H9 (cell line): Measurements from ENCODE around the gene NOTUM. TPM values are rescaled to one million over a fixed set of nuclear protein-coding genes. Genes with fewer than 3 reads are reported as not detected.
"Not testable (repeated sequence)": the region's sequence is repeated elsewhere in the genome, so short reads cannot be mapped to it uniquely, and the experiment has no call there.

ENCODE experiments used
- DNase-seq: peaks from one replicate; pipeline ENCODE4 v3.0.0-alpha.2; 2017
- H2AFZ ChIP-seq: one replicate; pipeline ENCODE4 v1.6.1; 2013; ENCODE audit warnings: mild to moderate bottlenecking, low read length, control low read depth, moderate library complexity
- H2AK5ac ChIP-seq: 2 replicates; pipeline ENCODE4 v1.6.1; 2013; ENCODE audit warnings: low read length, control low read depth, mixed read lengths; ENCODE audit not compliant: insufficient read length
- H2BK120ac ChIP-seq: one replicate; pipeline ENCODE4 v1.6.1; 2013; ENCODE audit warnings: low read depth, mild to moderate bottlenecking, low read length, control low read depth, inconsistent platforms; ENCODE audit not compliant: poor library complexity, severe bottlenecking
- H2BK12ac ChIP-seq: 2 replicates; pipeline ENCODE4 v1.6.1; 2013; ENCODE audit warnings: low read length, control low read depth, mixed read lengths, low read depth; ENCODE audit not compliant: insufficient read length
- H2BK15ac ChIP-seq: 2 replicates; pipeline ENCODE4 v1.6.1; 2013; ENCODE audit warnings: low read depth, low read length, control low read depth
- H2BK20ac ChIP-seq: one replicate; pipeline ENCODE4 v1.6.1; 2013; ENCODE audit warnings: low read depth, mild to moderate bottlenecking, low read length, control low read depth, inconsistent platforms; ENCODE audit not compliant: poor library complexity, severe bottlenecking
- H2BK5ac ChIP-seq: 2 replicates; pipeline ENCODE4 v1.6.1; 2013; ENCODE audit warnings: low read length, control low read depth, mixed read lengths; ENCODE audit not compliant: insufficient read length
- H3K14ac ChIP-seq: 2 replicates; pipeline ENCODE4 v1.6.1; 2013; ENCODE audit warnings: low read length, control low read depth; ENCODE audit not compliant: insufficient read depth
- H3K18ac ChIP-seq: 2 replicates; pipeline ENCODE4 v1.6.1; 2013; ENCODE audit warnings: low read depth, mild to moderate bottlenecking, mixed read lengths, low read length, control low read depth; ENCODE audit not compliant: insufficient read length
- H3K23ac ChIP-seq: 2 replicates; pipeline ENCODE4 v1.6.1; 2013; ENCODE audit warnings: low read length, control low read depth, mixed read lengths, low read depth; ENCODE audit not compliant: insufficient read length
- H3K23me2 ChIP-seq: 2 replicates; pipeline ENCODE4 v1.6.1; 2013; ENCODE audit warnings: low read depth, mild to moderate bottlenecking, mixed read lengths, low read length, control low read depth; ENCODE audit not compliant: insufficient read length, poor library complexity, severe bottlenecking
- H3K27ac ChIP-seq: 2 replicates; pipeline ENCODE4 v1.5.1; 2013; ENCODE audit warnings: low read length, control low read depth, mixed read lengths, low read depth; ENCODE audit not compliant: insufficient read length
- H3K27me3 ChIP-seq: 2 replicates; pipeline ENCODE4 v1.6.1; 2013; ENCODE audit warnings: low read length, control low read depth, inconsistent platforms; ENCODE audit not compliant: insufficient read depth
- H3K4ac ChIP-seq: 2 replicates; pipeline ENCODE4 v1.6.1; 2013; ENCODE audit warnings: low read depth, mild to moderate bottlenecking, control low read depth, inconsistent platforms, low read length, moderate library complexity
- H3K4me1 ChIP-seq: 2 replicates; pipeline ENCODE4 v1.6.1; 2013; ENCODE audit warnings: low read length, control low read depth, inconsistent platforms; ENCODE audit not compliant: insufficient read depth
- H3K4me2 ChIP-seq: 2 replicates; pipeline ENCODE4 v1.6.1; 2013; ENCODE audit warnings: low read length, control low read depth, mixed read lengths; ENCODE audit not compliant: insufficient read length, insufficient read depth
- H3K56ac ChIP-seq: 2 replicates; pipeline ENCODE4 v1.6.1; 2013; ENCODE audit warnings: low read depth, mild to moderate bottlenecking, mixed read lengths, low read length, control low read depth; ENCODE audit not compliant: insufficient read length
- H3K79me1 ChIP-seq: 2 replicates; pipeline ENCODE4 v1.6.1; 2013; ENCODE audit warnings: low read depth, mild to moderate bottlenecking, moderate library complexity, low read length, control low read depth, inconsistent platforms; ENCODE audit not compliant: insufficient read depth, poor library complexity, severe bottlenecking
- H3K79me2 ChIP-seq: 2 replicates; pipeline ENCODE4 v1.6.1; 2013; ENCODE audit warnings: low read length, control low read depth, inconsistent platforms; ENCODE audit not compliant: insufficient read depth
- H3K9ac ChIP-seq: 2 replicates; pipeline ENCODE4 v1.6.1; 2013; ENCODE audit warnings: low read length, control low read depth, mixed read lengths; ENCODE audit not compliant: insufficient read length; ENCODE audit errors: extremely low read depth
- H3K9me3 ChIP-seq: one replicate; pipeline ENCODE4 v1.6.1; 2013; ENCODE audit warnings: low read depth, low read length, inconsistent platforms; ENCODE audit not compliant: control insufficient read depth
- H3T11ph ChIP-seq: one replicate; pipeline ENCODE4 v1.6.1; 2013; ENCODE audit warnings: mild to moderate bottlenecking, low read length, control low read depth, inconsistent platforms
- H4K20me1 ChIP-seq: one replicate; pipeline ENCODE4 v1.6.1; 2013; ENCODE audit not compliant: control insufficient read depth, insufficient read length, insufficient read depth
- H4K5ac ChIP-seq: 2 replicates; pipeline ENCODE4 v1.6.1; 2013; ENCODE audit warnings: low read depth, mild to moderate bottlenecking, mixed read lengths, low read length, control low read depth; ENCODE audit not compliant: insufficient read length
- H4K8ac ChIP-seq: replicated peaks from 2 replicates; pipeline ENCODE4 v1.6.1; 2013; ENCODE audit warnings: low read length, control low read depth, mixed read lengths, low read depth; ENCODE audit not compliant: insufficient read length
- H4K91ac ChIP-seq: 2 replicates; pipeline ENCODE4 v1.6.1; 2013; ENCODE audit warnings: low read depth, mild to moderate bottlenecking, moderate library complexity, mixed read lengths, low read length, control low read depth; ENCODE audit not compliant: insufficient read length
- H3K27ac Mint-ChIP-seq, 3 experiments: 2 replicates in 2 of 3; 3 replicates in 1 of 3; pipeline ENCODE4 v1.8.0; 2020 to 2021; ENCODE audit warnings: mixed read lengths in 3 of 3, mild to moderate bottlenecking in 1 of 3, moderate library complexity in 1 of 3
- H3K27me3 Mint-ChIP-seq: 2 replicates; pipeline ENCODE4 v1.8.0; 2021; ENCODE audit warnings: low read depth, mild to moderate bottlenecking, moderate library complexity, mixed read lengths
- H3K36me3 Mint-ChIP-seq, 3 experiments: 2 replicates in 2 of 3; 3 replicates in 1 of 3; pipeline ENCODE4 v1.8.0; 2020 to 2021; ENCODE audit warnings: low read depth in 3 of 3, mixed read lengths in 3 of 3; ENCODE audit not compliant: insufficient read depth in 1 of 3
- H3K4me1 Mint-ChIP-seq, 2 experiments: 2 replicates each; pipeline ENCODE4 v1.8.0; 2020; ENCODE audit warnings: mixed read lengths in 2 of 2
- H3K4me3 Mint-ChIP-seq, 2 experiments: 2 replicates in 1 of 2; 3 replicates in 1 of 2; pipeline ENCODE4 v1.8.0; 2020 to 2021; ENCODE audit warnings: mild to moderate bottlenecking in 2 of 2, mixed read lengths in 2 of 2, moderate library complexity in 1 of 2
- H3K9me3 Mint-ChIP-seq, 2 experiments: 2 replicates in 1 of 2; 3 replicates in 1 of 2; pipeline ENCODE4 v1.8.0; 2020; ENCODE audit warnings: mild to moderate bottlenecking in 2 of 2, mixed read lengths in 2 of 2, moderate library complexity in 1 of 2
- WGBS: extraction: QIAGEN DNeasy Blood & Tissue Kit; methylation state at CpG from one replicate; pipeline ENCODE4 v1.1.7; 2013; ENCODE audit warnings: missing lambda C conversion rate, low lambda C conversion rate, mixed read lengths; ENCODE audit not compliant: insufficient read length; ENCODE audit errors: extremely low coverage; 5-methylcytosine and 5-hydroxymethylcytosine counted together
- total RNA-seq: library from RNA; stranded (reverse); gene quantifications from 2 replicates; pipeline ENCODE4 v1.2.1, GENCODE V29; 2021
- TF ChIP-seq, protein P1 (sequence below): fragments of 200-600 bp; sonication (generic); conservative IDR thresholded peaks from 3 replicates; pipeline ENCODE4 v1.8.0; 2021; ENCODE audit warnings: antibody characterized with exemption, mild to moderate bottlenecking

NOTUM gene
- total RNA-seq, 1 experiment from 2014 or later: 2.1 TPM

DNA sequence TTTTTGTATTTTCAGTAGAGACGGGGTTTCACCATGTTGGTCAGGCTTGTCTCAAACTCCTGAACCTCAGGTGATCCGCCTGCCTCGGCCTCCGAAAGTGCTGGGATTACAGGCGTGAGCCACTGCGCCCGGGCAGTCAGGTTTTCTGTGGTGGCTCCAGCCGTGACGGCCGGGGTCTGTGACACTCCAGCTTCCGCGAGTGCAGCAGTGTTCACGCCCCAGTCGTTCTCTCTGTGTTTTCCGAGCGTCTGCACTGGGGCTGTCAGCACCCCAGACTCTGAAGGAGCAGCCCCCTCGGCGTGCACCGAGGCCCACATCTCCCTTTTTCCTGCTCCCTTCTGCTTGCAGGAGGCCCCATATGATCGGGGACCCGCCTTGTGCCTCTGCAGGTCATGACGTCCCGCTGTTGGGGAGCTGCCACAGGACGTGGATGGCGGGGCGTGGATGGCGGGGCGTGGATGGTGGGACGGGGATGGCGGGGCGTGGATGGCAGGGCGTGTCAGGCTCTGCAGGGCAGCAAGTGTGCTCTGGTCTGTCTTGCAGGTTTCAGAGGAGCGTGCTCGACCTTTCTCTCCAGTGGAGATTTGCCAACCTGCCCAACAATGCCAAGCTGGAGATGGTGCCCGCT is 22.1 kb upstream of the NOTUM start:
- Histone ChIP-seq H4K20me1 (no peaks in the 10 kb centered on the region), H2BK5ac (no peak overlapping the region), H3K14ac (no peak overlapping the region), H3K4me1 (no peaks in the 10 kb centered on the region), H2AFZ (no peak overlapping the region), H3K79me2 (no peaks in the 10 kb centered on the region), H3K9ac (no peak overlapping the region), H4K8ac (no peak overlapping the region), H3K4ac (no peak overlapping the region), H3K18ac (no peak overlapping the region), H4K91ac (no peak overlapping the region), H3K23me2 (no peaks in the 10 kb centered on the region), H3K23ac (no peak overlapping the region), H3K9me3 (no peaks in the 10 kb centered on the region), H2BK20ac (no peak overlapping the region), H2BK12ac (no peak overlapping the region), H3K27ac (no peak overlapping the region), H2BK15ac (no peak overlapping the region), H3K79me1 (no peaks in the 10 kb centered on the region), H3K27me3 (no peaks in the 10 kb centered on the region), H3T11ph (no peak overlapping the region), H4K5ac (no peak overlapping the region), H3K56ac (no peak overlapping the region), H3K4me2 (no peak overlapping the region), H2BK120ac (no peak overlapping the region), H2AK5ac (no peak overlapping the region)
- Mint-ChIP-seq H3K4me3 (peak overlapping the region in 1 of 2 experiments; percentile 6; a peak in 1 of 5 replicates), H3K27ac (peak overlapping the region in 1 of 3 experiments; percentile 27; a peak in 1 of 7 replicates), H3K9me3 (no peaks in the 10 kb centered on the region; a peak in 2 of 5 replicates), H3K27me3 (no peaks in the 10 kb centered on the region), H3K4me1 (peaks cover 3 to 9% of the 10 kb centered on the region in 2 experiments; a peak in 2 of 4 replicates), H3K36me3 (peaks cover 6 to 60% (median 55%) of the 10 kb centered on the region in 3 experiments)
- no CpG with 5 or more reads among the region's 35 CpGs for WGBS
- TF ChIP-seq, protein P1, sequence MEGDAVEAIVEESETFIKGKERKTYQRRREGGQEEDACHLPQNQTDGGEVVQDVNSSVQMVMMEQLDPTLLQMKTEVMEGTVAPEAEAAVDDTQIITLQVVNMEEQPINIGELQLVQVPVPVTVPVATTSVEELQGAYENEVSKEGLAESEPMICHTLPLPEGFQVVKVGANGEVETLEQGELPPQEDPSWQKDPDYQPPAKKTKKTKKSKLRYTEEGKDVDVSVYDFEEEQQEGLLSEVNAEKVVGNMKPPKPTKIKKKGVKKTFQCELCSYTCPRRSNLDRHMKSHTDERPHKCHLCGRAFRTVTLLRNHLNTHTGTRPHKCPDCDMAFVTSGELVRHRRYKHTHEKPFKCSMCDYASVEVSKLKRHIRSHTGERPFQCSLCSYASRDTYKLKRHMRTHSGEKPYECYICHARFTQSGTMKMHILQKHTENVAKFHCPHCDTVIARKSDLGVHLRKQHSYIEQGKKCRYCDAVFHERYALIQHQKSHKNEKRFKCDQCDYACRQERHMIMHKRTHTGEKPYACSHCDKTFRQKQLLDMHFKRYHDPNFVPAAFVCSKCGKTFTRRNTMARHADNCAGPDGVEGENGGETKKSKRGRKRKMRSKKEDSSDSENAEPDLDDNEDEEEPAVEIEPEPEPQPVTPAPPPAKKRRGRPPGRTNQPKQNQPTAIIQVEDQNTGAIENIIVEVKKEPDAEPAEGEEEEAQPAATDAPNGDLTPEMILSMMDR: no peak
- no peak for DNase-seq

DNA sequence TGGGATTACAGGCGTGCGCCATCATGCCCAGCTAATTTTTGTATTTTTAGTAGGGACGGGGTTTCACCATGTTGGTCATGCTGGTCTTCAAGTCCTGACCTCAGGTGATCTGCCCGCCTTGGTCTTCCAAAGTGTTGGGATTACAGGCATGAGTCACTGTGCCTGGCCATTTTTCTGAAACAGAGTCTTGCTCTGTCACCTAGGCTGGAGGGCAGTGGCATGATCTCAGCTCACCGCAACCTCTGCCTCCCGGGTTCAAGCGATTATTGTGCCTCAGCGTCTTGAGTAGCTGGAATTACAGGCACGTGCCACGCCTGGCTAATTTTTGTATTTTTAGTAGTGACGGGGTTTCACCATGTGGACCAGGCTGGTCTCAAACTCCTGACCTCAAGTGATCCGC is 20.5 kb upstream of the NOTUM start:
- not testable (repeated sequence) for H2BK5ac ChIP-seq, H3K27ac Mint-ChIP-seq, H2AFZ ChIP-seq, H3K27ac ChIP-seq, H3K9ac ChIP-seq, H3K9me3 Mint-ChIP-seq, H3K18ac ChIP-seq, DNase-seq, H3K4me3 Mint-ChIP-seq, H4K8ac ChIP-seq, H4K20me1 ChIP-seq, H3K27me3 Mint-ChIP-seq, H3K4me1 ChIP-seq, H2BK20ac ChIP-seq, H3K79me2 ChIP-seq, H3K27me3 ChIP-seq, H4K5ac ChIP-seq, H3K4ac ChIP-seq, H2BK12ac ChIP-seq, H2BK120ac ChIP-seq, H3K14ac ChIP-seq, H3K79me1 ChIP-seq, H3K56ac ChIP-seq, H3K4me2 ChIP-seq, H2AK5ac ChIP-seq, H3T11ph ChIP-seq, H4K91ac ChIP-seq, H3K23ac ChIP-seq, H2BK15ac ChIP-seq, H3K9me3 ChIP-seq
- Mint-ChIP-seq H3K4me1 (peaks cover 5 to 12% of the 10 kb centered on the region in 2 experiments; a peak in 3 of 4 replicates), H3K36me3 (peaks cover 6 to 50% (median 49%) of the 10 kb centered on the region in 3 experiments)
- peaks cover 11% of the 10 kb centered on the region for H3K23me2 ChIP-seq
- no CpG with 5 or more reads among the region's 12 CpGs for WGBS
